CD8-positive, alpha-beta memory T cell (primary cell): ENCODE data around the gene CHST8. TPM values are rescaled to one million over a fixed set of nuclear protein-coding genes. Genes with fewer than 3 reads are reported as not detected.
A peak's percentile ranks its signal among the peaks of the same experiment; 100 is the strongest.

ENCODE experiments used
- CTCF ChIA-PET: fragments of 350-600 bp; sonication (Branson Sonifier 250); formaldehyde crosslinking; loops from one replicate; lab custom pipeline; 2021; ENCODE audit warnings: antibody characterized with exemption; lab: Charles Lee
- POLR2A ChIA-PET: fragments of 350-600 bp; sonication (Branson Sonifier 250); formaldehyde crosslinking; loops from one replicate; lab custom pipeline; 2021; ENCODE audit warnings: antibody characterized with exemption; lab: Charles Lee
- DNase-seq, 5 donors: peaks; one replicate each; pipeline versions ENCODE4 v3.0.0 to v3.0.0-alpha.2; 2020 to 2022; ENCODE audit warnings: mixed read lengths in 1 of 5
- H3K27ac ChIP-seq: one replicate; pipeline ENCODE4 v1.7.0; 2013; ENCODE audit warnings: low read depth, mild to moderate bottlenecking, low read length, moderate library complexity
- H3K27me3 ChIP-seq: 2 replicates; pipeline ENCODE4 v1.7.0; 2013; ENCODE audit warnings: low read length, mild to moderate bottlenecking; ENCODE audit not compliant: insufficient read depth, poor library complexity, severe bottlenecking
- H3K36me3 ChIP-seq: 2 replicates; pipeline ENCODE4 v1.7.0; 2013; ENCODE audit warnings: mild to moderate bottlenecking, low read length, moderate library complexity; ENCODE audit not compliant: insufficient read depth
- H3K4me1 ChIP-seq: 2 replicates; pipeline ENCODE4 v1.7.0; 2013; ENCODE audit warnings: mild to moderate bottlenecking, low read length, moderate library complexity; ENCODE audit not compliant: insufficient read depth
- H3K4me3 ChIP-seq: 2 replicates; pipeline ENCODE4 v1.7.0; 2013; ENCODE audit warnings: mild to moderate bottlenecking, low read length
- H3K9me3 ChIP-seq: 2 replicates; pipeline ENCODE4 v1.7.0; 2013; ENCODE audit warnings: mild to moderate bottlenecking, low read length
- H3K27ac Mint-ChIP-seq, 8 donors: one replicate each; pipeline ENCODE4 v1.8.0; 2020 to 2021; ENCODE audit warnings: mixed read lengths in 8 of 8, mild to moderate bottlenecking in 6 of 8, inconsistent platforms in 3 of 8, moderate library complexity in 3 of 8
- H3K27me3 Mint-ChIP-seq, 2 donors: one replicate each; pipeline ENCODE4 v1.8.0; 2020 to 2021; ENCODE audit warnings: mixed read lengths in 2 of 2, mild to moderate bottlenecking in 1 of 2, moderate library complexity in 1 of 2
- H3K36me3 Mint-ChIP-seq, 3 donors: one replicate each; pipeline ENCODE4 v1.8.0; 2020 to 2021; ENCODE audit warnings: mixed read lengths in 3 of 3, inconsistent platforms in 1 of 3, mild to moderate bottlenecking in 1 of 3
- H3K4me1 Mint-ChIP-seq, 3 donors: one replicate each; pipeline ENCODE4 v1.8.0; 2020 to 2021; ENCODE audit warnings: mixed read lengths in 3 of 3, inconsistent platforms in 1 of 3, mild to moderate bottlenecking in 1 of 3
- H3K4me3 Mint-ChIP-seq, 7 donors: one replicate each; pipeline ENCODE4 v1.8.0; 2020 to 2021; ENCODE audit warnings: mixed read lengths in 7 of 7, mild to moderate bottlenecking in 6 of 7, moderate library complexity in 4 of 7, inconsistent platforms in 2 of 7
- H3K9me3 Mint-ChIP-seq, 5 donors: one replicate each; pipeline ENCODE4 v1.8.0; 2020 to 2022; ENCODE audit warnings: mixed read lengths in 5 of 5, mild to moderate bottlenecking in 3 of 5, moderate library complexity in 2 of 5, inconsistent platforms in 1 of 5
- polyA plus RNA-seq: library from polyadenylated mRNA; unstranded; fragments of 300-500 nt; fragmentation: Illumina TruSeq; gene quantifications from one replicate; pipeline ENCODE4 v1.2.3, GENCODE V29; 2021
- total RNA-seq, 2 experiments: library from RNA; stranded (reverse); gene quantifications; one replicate each; pipeline ENCODE4 v1.2.3, GENCODE V29; 2021

The CHST8 gene
- total and polyA plus RNA-seq, 3 experiments from 2014 or later: not detected

DNA sequence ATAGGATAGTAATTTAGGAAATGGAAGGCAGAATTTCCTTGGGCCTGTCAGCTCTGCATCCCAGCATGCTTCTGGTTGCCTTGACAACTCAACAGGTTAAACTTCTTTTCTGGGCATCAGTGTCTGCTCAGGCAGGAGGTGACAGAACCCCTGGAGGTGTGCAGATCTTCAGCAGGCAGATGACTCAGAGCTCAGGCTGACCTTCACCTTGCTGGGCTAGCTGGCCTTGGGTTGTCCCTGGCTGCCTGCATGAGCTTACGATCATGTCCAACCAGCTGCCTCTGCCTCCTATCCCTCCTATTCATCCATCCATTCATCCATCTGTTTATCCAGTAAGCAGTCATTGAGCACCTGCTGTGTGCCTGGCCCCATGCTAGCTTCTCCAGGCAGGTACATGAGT is 93.7 kb downstream of the CHST8 start:
- CTCF ChIA-PET: no interaction called here
- Mint-ChIP-seq H3K27ac (no peak overlapping the region), H3K27me3 (peaks cover 21 to 31% of the 10 kb centered on the region in 2 donors), H3K4me3 (no peak overlapping the region), H3K36me3 (no peaks in the 10 kb centered on the region), H3K4me1 (no peaks in the 10 kb centered on the region), H3K9me3 (peaks cover 0 to 18% (median 7%) of the 10 kb centered on the region in 5 donors)
- POLR2A ChIA-PET: no interaction called here
- no peaks in the 10 kb centered on the region for H3K36me3 ChIP-seq
- no peaks in the 10 kb centered on the region for H3K27me3 ChIP-seq
- no peak for DNase-seq
- H3K27ac ChIP-seq: no peak overlapping the region
- no peak overlapping the region for H3K4me3 ChIP-seq
- peaks cover 5% of the 10 kb centered on the region for H3K9me3 ChIP-seq
- H3K4me1 ChIP-seq: no peaks in the 10 kb centered on the region

DNA sequence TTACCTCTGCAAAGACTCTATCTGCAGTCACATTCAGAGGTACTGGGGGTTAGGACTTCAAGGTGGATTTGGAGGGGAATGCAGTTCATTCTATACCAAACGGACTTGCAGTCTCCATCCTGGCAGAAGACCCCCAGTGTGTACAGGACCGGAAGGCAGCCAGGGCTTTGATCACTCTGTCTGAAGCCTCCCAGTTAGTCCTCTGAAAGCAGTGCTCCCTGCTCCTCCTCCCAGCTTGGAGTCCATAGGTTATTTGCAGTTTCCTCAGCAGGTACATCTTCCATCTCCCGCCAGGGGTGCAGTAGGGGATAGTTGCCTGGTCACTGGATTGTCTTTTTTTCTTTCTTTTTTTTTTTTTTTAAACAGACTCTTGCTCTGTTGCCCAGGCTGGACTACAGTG is 96.1 kb downstream of the CHST8 start:
- H3K4me1 ChIP-seq: no peaks in the 10 kb centered on the region
- H3K4me3 Mint-ChIP-seq: no peak overlapping the region
- H3K36me3 Mint-ChIP-seq: no peaks in the 10 kb centered on the region
- H3K36me3 ChIP-seq: no peaks in the 10 kb centered on the region
- H3K4me3 ChIP-seq: no peak overlapping the region
- H3K27ac ChIP-seq: no peak overlapping the region
- H3K27me3 Mint-ChIP-seq: peaks cover 13 to 23% of the 10 kb centered on the region in 2 donors
- POLR2A ChIA-PET: no interaction called here
- H3K27ac Mint-ChIP-seq: no peak overlapping the region
- CTCF ChIA-PET: no interaction called here
- peaks cover 5% of the 10 kb centered on the region for H3K9me3 ChIP-seq
- peaks cover 0 to 14% (median 5%) of the 10 kb centered on the region in 5 donors for H3K9me3 Mint-ChIP-seq
- no peaks in the 10 kb centered on the region for H3K4me1 Mint-ChIP-seq
- no peaks in the 10 kb centered on the region for H3K27me3 ChIP-seq
- no peak for DNase-seq

DNA sequence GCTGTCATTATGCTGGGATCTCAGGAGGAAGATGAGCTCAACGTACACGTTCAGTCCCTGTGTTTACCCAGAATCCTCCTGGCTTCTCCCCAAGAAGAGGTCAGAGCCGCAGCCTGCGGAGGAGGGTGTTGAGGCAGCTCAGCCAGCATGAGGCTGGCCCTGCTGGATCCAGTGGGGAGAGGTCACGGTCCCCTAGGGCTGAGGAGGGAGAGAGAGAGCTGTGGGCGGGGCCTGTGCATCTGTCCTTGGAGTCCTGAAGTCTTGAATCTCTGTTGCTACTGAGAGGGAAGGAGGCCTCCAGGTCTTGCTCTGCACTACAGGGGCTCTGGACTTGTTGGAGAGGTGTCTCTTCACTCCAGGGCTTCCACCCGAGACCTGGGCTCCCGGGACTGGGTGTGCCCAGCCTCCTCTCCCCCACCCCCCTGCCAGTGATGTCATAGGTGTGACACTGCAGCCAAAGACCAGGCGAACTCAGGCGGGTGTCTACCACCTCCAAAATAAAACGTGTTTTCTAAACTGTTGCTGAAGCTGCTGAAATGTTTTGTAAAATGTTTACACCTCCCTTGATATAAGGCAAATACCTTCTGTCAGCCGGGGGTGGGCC is 97.0 kb downstream of the CHST8 start:
- CTCF ChIA-PET: no interaction called here

GRCh38 chr19:33719366-33720154 is 97.8 kb downstream of the CHST8 start:
- POLR2A ChIA-PET: no interaction called here
- no peaks in the 10 kb centered on the region for H3K27me3 ChIP-seq
- CTCF ChIA-PET: no interaction called here

More for the DNA sequence above, 97.0 kb downstream of the CHST8 start:
- no peaks in the 10 kb centered on the region for H3K36me3 Mint-ChIP-seq
- peaks cover 0 to 14% (median 5%) of the 10 kb centered on the region in 5 donors for H3K9me3 Mint-ChIP-seq
- H3K4me1 Mint-ChIP-seq: no peaks in the 10 kb centered on the region
- Histone ChIP-seq H3K4me3 (no peak overlapping the region), H3K36me3 (no peaks in the 10 kb centered on the region), H3K9me3 (peaks cover 5% of the 10 kb centered on the region), H3K27me3 (no peaks in the 10 kb centered on the region), H3K4me1 (no peaks in the 10 kb centered on the region), H3K27ac (no peak overlapping the region)
- peaks cover 13 to 22% of the 10 kb centered on the region in 2 donors for H3K27me3 Mint-ChIP-seq
- H3K27ac Mint-ChIP-seq: peak overlapping the region in 2 of 8 donors; percentile 47 to 57
- DNase-seq: no peak
- POLR2A ChIA-PET: no interaction called here
- no peak overlapping the region for H3K4me3 Mint-ChIP-seq

DNA sequence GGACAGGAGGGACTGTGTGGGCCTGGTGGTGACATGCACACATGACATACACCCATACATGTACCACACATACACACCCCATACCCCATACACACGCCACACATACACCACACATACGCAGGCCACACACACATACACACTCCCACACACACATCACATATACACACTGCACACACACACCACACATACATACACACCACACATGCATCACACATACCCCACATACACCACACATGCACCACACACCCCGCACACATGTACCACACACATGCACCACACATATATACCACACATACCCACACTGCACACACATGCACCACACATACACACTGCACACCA is 98.4 kb downstream of the CHST8 start:
- H3K27me3 Mint-ChIP-seq: peaks cover 11 to 18% of the 10 kb centered on the region in 2 donors
- DNase-seq: no peak
- no peak overlapping the region for H3K4me3 Mint-ChIP-seq
- Histone ChIP-seq H3K4me3 (no peak overlapping the region), H3K9me3 (peaks cover 5% of the 10 kb centered on the region), H3K27ac (no peak overlapping the region), H3K27me3 (no peaks in the 10 kb centered on the region), H3K36me3 (no peaks in the 10 kb centered on the region), H3K4me1 (no peaks in the 10 kb centered on the region)
- H3K27ac Mint-ChIP-seq: no peak overlapping the region
- ChIA-PET POLR2A (no interaction called here), CTCF (no interaction called here)
- no peaks in the 10 kb centered on the region for H3K36me3 Mint-ChIP-seq
- H3K9me3 Mint-ChIP-seq: peaks cover 0 to 13% (median 0%) of the 10 kb centered on the region in 5 donors
- no peaks in the 10 kb centered on the region for H3K4me1 Mint-ChIP-seq

More at GRCh38 chr19:33719366-33720154, 97.8 kb downstream of the CHST8 start:
- Histone ChIP-seq H3K36me3 (no peaks in the 10 kb centered on the region), H3K27ac (no peak overlapping the region), H3K9me3 (peaks cover 5% of the 10 kb centered on the region), H3K4me3 (no peak overlapping the region), H3K4me1 (no peaks in the 10 kb centered on the region)
- Mint-ChIP-seq H3K36me3 (no peaks in the 10 kb centered on the region), H3K4me1 (no peaks in the 10 kb centered on the region), H3K27me3 (peaks cover 11 to 21% of the 10 kb centered on the region in 2 donors), H3K9me3 (peaks cover 0 to 14% (median 5%) of the 10 kb centered on the region in 5 donors), H3K27ac (no peak overlapping the region), H3K4me3 (no peak overlapping the region)
- no peak for DNase-seq

GRCh38 chr19:33720691-33721682 is 99.2 kb downstream of the CHST8 start:
- H3K36me3 ChIP-seq: no peaks in the 10 kb centered on the region
- ChIA-PET CTCF (no interaction called here), POLR2A (no interaction called here)
- no peaks in the 10 kb centered on the region for H3K4me1 Mint-ChIP-seq
- H3K4me3 ChIP-seq: no peak overlapping the region
- H3K9me3 Mint-ChIP-seq: peaks cover 0 to 11% (median 0%) of the 10 kb centered on the region in 5 donors
- no peak for DNase-seq
- H3K9me3 ChIP-seq: peaks cover under 1% of the 10 kb centered on the region
- H3K4me3 Mint-ChIP-seq: no peak overlapping the region
- H3K4me1 ChIP-seq: no peaks in the 10 kb centered on the region
- no peaks in the 10 kb centered on the region for H3K36me3 Mint-ChIP-seq
- no peaks in the 10 kb centered on the region for H3K27me3 ChIP-seq
- H3K27ac Mint-ChIP-seq: no peak overlapping the region
- peaks cover 14 to 24% of the 10 kb centered on the region in 2 donors for H3K27me3 Mint-ChIP-seq
- no peak overlapping the region for H3K27ac ChIP-seq

DNA sequence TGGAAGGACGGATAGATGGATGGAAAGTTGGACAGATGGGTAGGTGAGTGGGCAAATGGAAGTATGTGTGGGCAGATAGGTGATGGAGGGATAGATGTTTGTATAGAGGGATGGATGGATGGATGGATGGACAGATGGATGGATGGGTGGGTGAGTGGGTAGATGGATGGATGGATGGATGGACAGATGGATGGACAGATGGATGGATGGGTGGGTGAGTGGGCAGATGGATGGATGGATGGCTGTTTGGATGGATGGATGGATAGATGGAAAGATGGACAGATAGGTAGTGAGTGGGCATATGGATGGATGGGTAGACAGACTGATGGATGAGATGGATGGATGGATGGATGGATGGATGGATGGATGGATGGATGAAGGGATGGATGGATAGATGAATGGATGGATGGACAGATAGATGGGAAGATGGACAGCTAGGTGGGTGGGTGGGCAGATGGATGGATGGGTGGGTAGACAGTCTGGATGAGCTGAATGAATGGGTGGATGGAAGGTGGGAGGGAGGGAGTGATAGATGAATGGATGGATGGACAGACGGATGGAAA is 100.1 kb downstream of the CHST8 start:
- CTCF ChIA-PET: no interaction called here
- no peaks in the 10 kb centered on the region for H3K4me1 ChIP-seq
- Mint-ChIP-seq H3K36me3 (no peaks in the 10 kb centered on the region), H3K27me3 (peaks cover 15 to 24% of the 10 kb centered on the region in 2 donors), H3K4me3 (no peak overlapping the region), H3K9me3 (peaks cover 0 to 10% (median 0%) of the 10 kb centered on the region in 5 donors), H3K27ac (no peak overlapping the region), H3K4me1 (no peaks in the 10 kb centered on the region)
- no peak overlapping the region for H3K4me3 ChIP-seq
- DNase-seq: no peak
- H3K27me3 ChIP-seq: no peaks in the 10 kb centered on the region
- no peaks in the 10 kb centered on the region for H3K36me3 ChIP-seq
- H3K27ac ChIP-seq: no peak overlapping the region
- no peaks in the 10 kb centered on the region for H3K9me3 ChIP-seq
- POLR2A ChIA-PET: no interaction called here
